RCC 7860 (cell line): ENCODE measurements around the gene HMG20A.
A peak's percentile ranks its signal among the peaks of the same experiment; 100 is the strongest.

Source experiments
- DNase-seq: peaks from one replicate; pipeline ENCODE4 v3.0.0-alpha.2; 2015; ENCODE audit warnings: low spot score
- FAIRE-seq: peaks from 2 replicates; lab custom pipeline; 2012; peaks lifted over from hg19 to GRCh38; lab: Jason Lieb, UNC

Gene HMG20A

GRCh38 chr15:77495838-77496596, 75.3 kb downstream of the HMG20A start:
- DNase-seq (no peak), FAIRE-seq (no peak)

GRCh38 chr15:77496715-77497109, 76.0 kb downstream of the HMG20A start:
- FAIRE-seq = no peak
- peak; percentile 35 for DNase-seq

DNA sequence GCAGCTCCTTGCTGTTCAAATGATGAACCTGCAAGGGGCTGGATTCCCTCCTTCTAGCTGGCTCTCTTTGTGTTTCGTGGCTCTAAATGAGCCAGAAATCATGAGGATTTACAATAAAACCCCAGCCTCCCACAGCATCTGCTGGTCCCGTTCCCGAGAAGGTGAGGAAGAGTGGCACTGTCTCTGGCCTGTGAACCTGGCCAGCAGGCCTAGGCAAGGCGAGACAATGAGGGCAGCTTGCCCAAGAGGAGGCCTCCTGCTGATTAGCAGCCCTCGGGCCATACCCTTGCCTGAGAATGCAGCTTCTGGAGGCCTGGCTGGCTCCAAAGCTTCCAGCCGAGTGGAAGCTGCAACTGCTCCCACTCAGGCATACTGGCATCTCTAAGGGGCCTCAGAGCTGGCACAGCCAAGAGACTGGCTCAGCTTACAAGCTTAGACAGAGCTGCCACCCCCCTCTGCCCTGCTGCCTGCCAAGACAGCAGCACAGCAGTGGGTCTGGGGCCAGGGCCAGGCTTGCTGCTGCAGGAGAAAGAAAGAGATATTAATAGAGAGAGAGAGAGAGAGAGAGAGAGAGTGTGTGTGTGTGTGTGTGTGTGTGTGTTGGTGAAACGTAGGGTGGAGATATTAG, 76.5 kb downstream of the HMG20A start:
- no peak for FAIRE-seq
- no peak for DNase-seq

- DNase-seq = no peak
- no peak for FAIRE-seq
Measured at GRCh38 chr15:77497942-77498361, 77.3 kb downstream of the HMG20A start.

DNA sequence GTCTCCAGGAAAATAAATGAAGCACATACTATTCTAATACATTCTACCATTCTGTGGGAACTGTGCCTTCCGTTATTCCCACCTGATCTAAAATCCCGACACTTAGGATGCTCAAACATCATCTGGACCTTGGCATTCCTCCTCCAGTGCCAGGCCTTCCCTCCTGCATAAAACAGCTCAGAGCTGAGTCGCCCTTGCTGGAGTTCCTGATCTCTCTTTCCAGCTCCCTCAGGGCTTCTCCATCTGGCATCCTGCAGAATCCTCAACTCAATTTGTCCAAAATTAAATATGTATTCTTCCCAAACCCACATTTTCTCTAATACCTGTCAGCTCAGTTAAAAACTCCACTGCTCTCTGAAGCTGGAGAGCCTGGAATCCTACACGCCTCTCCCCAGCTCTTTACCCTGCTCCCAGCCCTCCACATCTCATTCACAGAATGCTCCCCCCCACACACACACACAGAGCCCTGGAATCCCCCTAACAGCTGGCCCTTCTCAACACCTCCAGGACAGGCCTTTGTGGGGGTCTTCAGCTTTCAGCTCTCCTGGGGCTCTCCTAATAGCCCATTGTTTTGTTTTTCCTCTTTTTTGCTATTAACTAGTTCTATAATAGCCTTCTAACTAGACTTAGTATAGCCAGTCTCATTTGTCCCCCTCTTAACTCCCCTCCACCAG, 78.5 kb downstream of the HMG20A start:
- DNase-seq (no peak), FAIRE-seq (no peak)

GRCh38 chr15:77500989-77501388, 80.3 kb downstream of the HMG20A start:
- FAIRE-seq (no peak), DNase-seq (no peak)

DNA sequence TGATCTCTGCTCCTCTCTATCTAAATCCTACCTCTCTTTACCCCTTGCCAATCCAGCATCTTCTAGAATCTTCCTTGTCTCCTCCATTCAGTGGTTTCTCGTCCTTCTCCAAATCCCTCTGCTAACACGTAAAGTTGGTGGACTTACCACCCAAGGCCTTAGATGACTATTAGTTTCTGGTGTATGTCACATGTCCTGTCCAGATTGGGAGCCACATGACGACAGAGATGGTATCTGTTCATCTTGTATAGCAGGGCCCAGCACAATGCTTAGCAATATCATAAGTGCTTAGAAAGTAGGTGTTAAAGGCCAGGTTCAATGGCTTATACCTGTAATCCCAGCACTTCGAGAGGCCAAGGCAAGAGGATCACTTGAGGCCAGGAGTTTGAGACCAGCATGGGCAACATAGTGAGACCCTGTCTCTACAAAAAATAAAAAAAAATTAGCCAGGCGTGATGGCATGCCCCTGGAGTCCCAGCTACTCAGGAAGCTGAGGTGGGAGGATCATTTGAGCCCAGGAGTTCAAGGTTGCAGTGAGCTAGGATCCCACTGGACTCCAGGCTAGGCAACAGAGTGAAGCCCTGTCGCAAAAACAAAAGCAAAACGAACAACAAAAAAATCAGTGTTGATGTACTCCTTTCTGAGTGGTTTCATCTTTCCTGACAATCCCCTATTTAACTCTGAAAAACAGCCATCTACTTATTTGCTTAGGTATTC, 81.8 kb downstream of the HMG20A start:
- DNase-seq (no peak), FAIRE-seq (no peak)

- FAIRE-seq (no peak), DNase-seq (no peak)
Measured at GRCh38 chr15:77503240-77503639, 82.6 kb downstream of the HMG20A start.

GRCh38 chr15:77503764-77504163, 83.1 kb downstream of the HMG20A start:
- FAIRE-seq (no peak), DNase-seq (no peak)

DNA sequence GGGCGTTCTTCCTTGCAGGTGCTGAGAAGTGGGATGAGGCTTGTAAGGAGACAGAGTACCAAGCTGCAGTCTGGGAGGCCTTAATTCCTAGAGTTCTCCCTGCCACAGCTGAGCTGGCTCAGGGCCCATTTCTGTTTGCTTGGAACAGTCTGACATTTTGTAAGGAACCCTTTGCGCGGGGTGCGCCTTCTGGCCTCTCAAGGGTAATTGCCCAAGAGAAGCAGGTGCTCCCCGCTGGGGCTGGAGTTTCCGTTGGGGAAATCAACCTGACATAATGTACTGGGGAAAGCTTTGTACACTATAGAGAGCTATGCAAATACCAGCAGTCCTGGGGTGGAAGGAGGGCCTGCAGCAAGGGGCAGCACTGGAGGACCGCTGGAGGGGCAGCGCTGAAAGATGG, 83.6 kb downstream of the HMG20A start:
- FAIRE-seq (no peak), DNase-seq (no peak)

DNA sequence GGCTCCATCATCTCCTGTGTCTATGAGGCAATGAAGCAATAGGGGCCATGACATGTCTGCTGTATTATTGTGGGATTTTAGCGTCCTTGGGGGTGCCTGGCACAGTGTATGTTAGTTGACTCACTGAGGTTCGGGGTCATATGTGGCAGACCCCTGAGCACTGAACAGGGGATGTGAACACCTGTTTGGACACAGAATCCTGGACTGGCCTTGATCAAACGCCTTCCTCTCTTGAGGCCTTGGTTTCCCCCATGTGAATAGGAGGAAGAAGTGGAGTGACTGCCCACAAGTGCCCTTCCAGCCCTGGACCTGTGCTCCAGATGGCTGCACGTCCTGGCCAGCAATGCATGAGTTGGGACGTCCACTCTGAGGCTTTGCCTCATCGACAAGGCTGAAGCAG, 84.2 kb downstream of the HMG20A start:
- FAIRE-seq (no peak), DNase-seq (no peak)

- DNase-seq = no peak
- FAIRE-seq = no peak
Measured at GRCh38 chr15:77505556-77505955, 84.9 kb downstream of the HMG20A start.

- no peak for FAIRE-seq
- no peak for DNase-seq
Measured at GRCh38 chr15:77506311-77507142, 85.8 kb downstream of the HMG20A start.

- DNase-seq = no peak
- no peak for FAIRE-seq
Measured at GRCh38 chr15:77507143-77507897, 86.6 kb downstream of the HMG20A start.

GRCh38 chr15:77507911-77508310, 87.2 kb downstream of the HMG20A start:
- FAIRE-seq (no peak), DNase-seq (no peak)

DNA sequence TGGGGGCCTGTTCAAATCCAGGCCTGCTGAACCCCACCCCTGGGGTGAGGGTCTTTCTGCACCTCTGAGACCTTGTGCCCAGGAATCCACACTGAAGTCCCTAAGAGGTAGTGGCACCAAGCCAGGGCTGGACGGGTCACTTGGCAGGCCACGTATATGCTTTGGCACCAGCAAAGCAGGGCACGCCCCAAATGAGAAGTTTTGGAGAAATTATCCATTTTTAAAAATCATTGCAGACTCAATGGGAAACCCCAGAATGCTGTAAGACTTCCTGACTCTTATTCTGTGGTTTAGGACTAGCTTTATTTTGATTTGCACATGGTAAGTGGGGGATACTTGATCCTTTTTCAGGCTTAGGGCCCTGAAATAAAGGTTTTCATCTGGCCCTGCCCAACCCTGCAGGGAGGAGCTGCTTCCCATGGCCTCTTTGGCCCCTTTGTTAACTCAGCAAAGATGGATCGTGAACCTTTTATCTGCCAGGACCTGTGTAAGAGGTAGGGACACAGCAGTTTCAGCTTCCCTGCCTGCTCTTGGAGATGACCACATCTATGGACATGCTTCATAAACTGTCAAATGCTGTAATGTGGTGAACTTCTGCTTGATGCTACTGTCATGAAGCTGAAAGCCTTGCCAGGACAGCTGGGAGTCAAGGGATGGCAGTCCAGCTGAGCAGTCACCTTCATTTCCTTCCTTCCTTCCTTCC, 88.0 kb downstream of the HMG20A start:
- FAIRE-seq = no peak
- DNase-seq = no peak

DNA sequence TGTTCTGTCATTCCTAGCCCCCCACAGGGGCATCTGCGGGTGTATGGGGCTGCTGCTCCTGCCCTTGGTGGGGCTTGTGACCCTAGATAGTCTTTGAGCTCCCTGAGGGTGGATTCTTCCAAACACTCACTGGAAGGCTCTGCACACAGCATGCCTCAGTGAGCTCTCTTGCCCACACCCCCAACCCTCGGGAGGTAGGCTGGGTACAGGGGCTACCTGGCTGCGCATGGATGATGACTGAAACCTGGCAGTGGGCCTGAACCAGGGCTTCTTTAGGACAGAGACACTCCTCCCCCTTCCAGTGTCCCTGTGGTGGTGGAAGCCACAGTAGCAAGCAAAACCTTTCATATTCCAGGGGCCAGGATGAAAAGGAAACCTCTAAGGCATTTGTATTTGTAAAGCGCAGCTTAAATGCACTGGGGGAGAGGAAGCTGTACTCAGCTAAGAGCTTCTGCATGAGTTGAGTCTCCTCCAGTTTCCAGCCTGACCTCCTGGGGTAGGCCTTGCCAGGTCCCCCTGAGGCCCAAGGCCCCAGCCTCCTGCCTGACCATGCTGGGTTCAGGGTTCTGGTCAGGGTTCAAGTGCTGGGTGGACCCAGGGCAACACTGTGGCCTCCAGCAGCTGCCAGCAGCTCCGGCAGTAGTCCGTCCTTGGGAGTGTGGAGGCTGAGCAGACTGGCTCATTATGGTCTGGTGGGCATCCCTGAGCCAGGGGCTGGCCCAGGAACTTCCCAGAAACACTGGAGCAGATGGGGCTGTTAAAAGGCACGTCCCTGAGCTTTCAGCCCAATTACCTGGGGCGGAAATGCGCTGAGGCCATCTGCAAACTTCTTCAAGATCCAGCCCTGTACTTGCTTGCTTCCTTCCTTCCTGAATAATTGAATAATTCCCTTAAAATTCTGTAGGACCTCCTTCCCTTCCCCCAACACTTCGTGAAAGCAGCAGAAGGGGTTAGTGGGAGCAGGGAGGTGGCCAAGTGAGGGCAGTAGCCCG, 89.7 kb downstream of the HMG20A start:
- FAIRE-seq = no peak
- DNase-seq = no peak

DNA sequence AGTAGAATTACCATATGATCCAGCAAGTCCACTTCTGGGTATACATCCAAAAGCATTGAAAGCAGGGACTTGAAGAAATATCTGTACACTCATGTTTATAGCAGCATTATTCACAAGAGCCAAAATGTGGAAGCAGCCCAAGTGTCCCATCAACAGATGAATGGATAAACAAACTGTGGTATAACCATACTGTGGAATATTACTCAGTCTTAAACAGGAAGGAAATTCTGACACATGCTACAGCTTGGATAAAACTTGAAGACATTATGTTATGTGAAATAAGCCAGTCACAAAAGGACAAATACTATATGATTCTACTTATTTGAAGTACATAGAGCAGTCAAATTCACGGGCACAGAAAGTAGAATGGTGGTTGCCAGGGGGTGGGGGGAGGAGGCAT, 91.2 kb downstream of the HMG20A start:
- FAIRE-seq (no peak), DNase-seq (no peak)
